ENCODE data around the gene BANF2. TPM values are rescaled to one million over a fixed set of nuclear protein-coding genes. Genes with fewer than 3 reads are reported as not detected.

BANF2 gene
- total RNA-seq, 1 donor from 2014 or later: not detected

DNA sequence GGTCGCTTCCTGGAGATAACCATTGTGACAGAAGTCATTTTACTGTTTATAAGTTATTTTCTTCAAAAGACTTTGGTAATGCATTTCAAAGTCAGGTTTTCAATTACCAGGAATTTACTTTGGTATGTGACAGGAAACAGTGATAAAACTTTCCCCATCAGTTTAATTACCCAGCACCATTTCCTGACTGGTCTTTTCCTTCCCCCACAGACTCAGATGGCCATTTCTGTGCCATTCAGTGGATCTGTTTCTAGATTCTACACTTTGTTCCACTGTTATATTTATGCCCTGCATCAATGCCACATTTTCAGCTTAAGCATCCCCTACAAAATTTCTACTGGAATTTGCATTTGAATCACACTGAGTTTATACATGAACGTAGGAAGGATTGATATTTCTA, 34.0 kb upstream of the BANF2 start:
- Mint-ChIP-seq H3K9me3 (ENCODE audit: low read depth) (no peaks in the 10 kb centered on the region), H3K27ac (no peak overlapping the region), H3K27me3 (no peaks in the 10 kb centered on the region), H3K4me3 (ENCODE audit: low read depth) (no peak overlapping the region), H3K36me3 (ENCODE audit: insufficient read depth) (peaks cover 31% of the 10 kb centered on the region), H3K4me1 (ENCODE audit: low read depth) (peaks cover 11% of the 10 kb centered on the region)
- DNase-seq (ENCODE audit: low spot score, unreplicated experiment): no peak
- TF ChIP-seq, protein P1, sequence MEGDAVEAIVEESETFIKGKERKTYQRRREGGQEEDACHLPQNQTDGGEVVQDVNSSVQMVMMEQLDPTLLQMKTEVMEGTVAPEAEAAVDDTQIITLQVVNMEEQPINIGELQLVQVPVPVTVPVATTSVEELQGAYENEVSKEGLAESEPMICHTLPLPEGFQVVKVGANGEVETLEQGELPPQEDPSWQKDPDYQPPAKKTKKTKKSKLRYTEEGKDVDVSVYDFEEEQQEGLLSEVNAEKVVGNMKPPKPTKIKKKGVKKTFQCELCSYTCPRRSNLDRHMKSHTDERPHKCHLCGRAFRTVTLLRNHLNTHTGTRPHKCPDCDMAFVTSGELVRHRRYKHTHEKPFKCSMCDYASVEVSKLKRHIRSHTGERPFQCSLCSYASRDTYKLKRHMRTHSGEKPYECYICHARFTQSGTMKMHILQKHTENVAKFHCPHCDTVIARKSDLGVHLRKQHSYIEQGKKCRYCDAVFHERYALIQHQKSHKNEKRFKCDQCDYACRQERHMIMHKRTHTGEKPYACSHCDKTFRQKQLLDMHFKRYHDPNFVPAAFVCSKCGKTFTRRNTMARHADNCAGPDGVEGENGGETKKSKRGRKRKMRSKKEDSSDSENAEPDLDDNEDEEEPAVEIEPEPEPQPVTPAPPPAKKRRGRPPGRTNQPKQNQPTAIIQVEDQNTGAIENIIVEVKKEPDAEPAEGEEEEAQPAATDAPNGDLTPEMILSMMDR (IDR thresholded peaks at IDR 0.05; ENCODE audit: unreplicated experiment): no peak

DNA sequence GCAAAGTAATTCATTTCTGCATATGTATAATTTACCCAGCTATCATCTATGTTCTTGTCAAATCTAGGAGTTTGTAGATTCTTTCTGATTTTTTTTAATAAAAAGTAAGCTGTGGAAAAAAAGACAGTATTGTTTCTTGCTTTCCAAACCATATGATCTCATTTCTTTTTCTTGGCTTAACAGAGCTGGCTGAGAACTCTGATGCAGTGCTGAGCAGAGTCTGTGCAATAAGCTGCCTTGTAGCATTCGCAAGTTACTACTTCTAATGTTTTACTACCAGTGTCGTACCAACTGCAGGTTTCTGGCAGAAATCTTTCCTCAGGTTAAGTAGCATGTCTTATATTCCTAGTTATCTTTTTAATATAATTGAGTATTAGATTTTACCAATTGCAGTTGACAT, 33.3 kb upstream of the BANF2 start:
- Mint-ChIP-seq H3K4me1 (ENCODE audit: low read depth) (peaks cover 7% of the 10 kb centered on the region), H3K9me3 (ENCODE audit: low read depth) (no peaks in the 10 kb centered on the region), H3K36me3 (ENCODE audit: insufficient read depth) (peaks cover 29% of the 10 kb centered on the region), H3K4me3 (ENCODE audit: low read depth) (no peak overlapping the region), H3K27ac (no peak overlapping the region), H3K27me3 (no peaks in the 10 kb centered on the region)
- TF ChIP-seq, protein P1 (IDR thresholded peaks at IDR 0.05; ENCODE audit: unreplicated experiment): no peak
- DNase-seq (ENCODE audit: low spot score, unreplicated experiment): no peak

DNA sequence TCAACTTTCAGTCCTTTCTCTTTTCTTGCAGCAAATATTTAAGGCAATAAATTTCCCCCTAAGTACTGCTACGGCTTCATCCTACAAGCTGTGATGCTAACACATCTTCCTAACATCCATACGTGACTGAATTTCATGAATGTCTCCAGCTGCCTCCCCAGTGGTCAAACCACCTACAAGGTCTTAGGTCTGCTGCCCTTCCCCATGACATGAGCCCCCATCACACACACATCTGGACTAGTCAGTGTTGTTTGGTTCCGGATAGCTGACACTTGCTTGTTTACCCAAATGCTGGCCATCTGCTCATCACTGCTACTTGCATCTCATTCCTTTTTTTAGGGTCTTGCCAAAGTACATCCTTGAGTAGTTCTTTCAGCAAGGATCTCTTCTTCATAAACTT, 32.3 kb upstream of the BANF2 start:
- Mint-ChIP-seq H3K36me3 (ENCODE audit: insufficient read depth) (peaks cover 26% of the 10 kb centered on the region), H3K9me3 (ENCODE audit: low read depth) (no peaks in the 10 kb centered on the region), H3K27ac (no peak overlapping the region), H3K4me1 (ENCODE audit: low read depth) (peaks cover 2% of the 10 kb centered on the region), H3K27me3 (no peaks in the 10 kb centered on the region), H3K4me3 (ENCODE audit: low read depth) (no peak overlapping the region)
- TF ChIP-seq, protein P1 (IDR thresholded peaks at IDR 0.05; ENCODE audit: unreplicated experiment): no peak
- no peak for DNase-seq (ENCODE audit: low spot score, unreplicated experiment)

DNA sequence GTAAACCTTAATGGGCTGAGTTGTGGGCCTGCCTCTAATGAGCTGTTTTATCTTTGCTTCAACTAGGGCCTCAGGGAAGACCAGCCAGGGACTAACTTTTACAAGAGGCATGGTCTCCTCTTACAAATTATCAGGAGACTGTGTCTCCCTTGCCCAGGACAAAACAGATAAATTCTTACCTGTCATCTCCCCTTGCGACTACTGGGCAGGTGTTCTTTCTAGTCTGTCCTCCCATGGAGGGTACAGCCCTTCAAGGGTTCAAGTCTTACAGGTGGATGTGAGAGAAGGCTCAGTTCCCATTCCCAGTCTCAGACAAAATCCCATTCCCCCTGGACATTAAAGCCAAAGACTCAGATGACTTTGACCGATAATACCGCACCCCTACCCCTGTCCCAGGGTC, 31.3 kb upstream of the BANF2 start:
- no peak overlapping the region for H3K27ac Mint-ChIP-seq
- peaks cover 26% of the 10 kb centered on the region for H3K36me3 Mint-ChIP-seq (ENCODE audit: insufficient read depth)
- DNase-seq (ENCODE audit: low spot score, unreplicated experiment): no peak
- peaks cover 6% of the 10 kb centered on the region for H3K4me1 Mint-ChIP-seq (ENCODE audit: low read depth)
- H3K9me3 Mint-ChIP-seq (ENCODE audit: low read depth): no peaks in the 10 kb centered on the region
- H3K4me3 Mint-ChIP-seq (ENCODE audit: low read depth): no peak overlapping the region
- TF ChIP-seq, protein P1 (IDR thresholded peaks at IDR 0.05; ENCODE audit: unreplicated experiment): no peak
- H3K27me3 Mint-ChIP-seq: no peaks in the 10 kb centered on the region

DNA sequence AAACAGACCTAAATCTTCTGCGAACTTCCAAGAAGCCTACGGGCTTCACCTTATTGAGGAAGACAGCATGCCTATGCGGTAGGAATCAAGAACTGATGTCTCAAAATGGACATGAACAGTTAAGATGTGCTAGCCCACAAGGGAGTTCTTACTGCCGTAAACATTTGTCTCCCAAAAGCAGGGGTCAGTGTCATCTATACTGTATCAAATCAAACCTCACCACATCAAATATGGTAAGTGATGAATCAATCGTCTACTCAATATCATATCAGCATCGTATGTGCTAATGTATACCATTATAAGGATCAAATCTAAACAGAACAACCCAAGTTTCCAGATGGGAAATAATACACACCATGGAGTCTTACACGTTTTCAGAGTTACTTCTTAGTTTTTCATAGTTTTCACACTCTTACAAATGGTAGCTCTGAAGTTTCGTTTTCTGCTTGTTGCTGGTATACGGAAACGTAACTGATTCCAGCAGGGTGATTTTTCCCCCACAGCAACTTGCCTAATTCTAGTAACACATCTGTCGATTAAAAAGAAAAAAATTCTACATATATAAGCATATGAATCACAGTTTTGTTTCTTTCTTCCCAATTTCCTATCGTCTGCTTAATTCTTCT, 30.3 kb upstream of the BANF2 start:
- H3K4me3 Mint-ChIP-seq (ENCODE audit: low read depth): no peak overlapping the region
- H3K9me3 Mint-ChIP-seq (ENCODE audit: low read depth): no peaks in the 10 kb centered on the region
- H3K27ac Mint-ChIP-seq: no peak overlapping the region
- H3K27me3 Mint-ChIP-seq: no peaks in the 10 kb centered on the region
- H3K4me1 Mint-ChIP-seq (ENCODE audit: low read depth): peaks cover 10% of the 10 kb centered on the region
- H3K36me3 Mint-ChIP-seq (ENCODE audit: insufficient read depth): peaks cover 22% of the 10 kb centered on the region
- no peak for DNase-seq (ENCODE audit: low spot score, unreplicated experiment)
- TF ChIP-seq, protein P1 (IDR thresholded peaks at IDR 0.05; ENCODE audit: unreplicated experiment): no peak

Measured in progenitor cell of endocrine pancreas (in vitro differentiated cells).